Left renal pelvis (tissue), 4 donors: Measurements from ENCODE around the gene ADGRA3. TPM values are rescaled to one million over a fixed set of nuclear protein-coding genes. Genes with fewer than 3 reads are reported as not detected.
A peak's percentile ranks its signal among the peaks of the same experiment; 100 is the strongest.

Source experiments
- DNase-seq, 4 donors: peaks; one replicate each; pipeline ENCODE4 v3.0.0-alpha.2; 2013; ENCODE audit warnings: low read depth in 4 of 4, low spot score in 3 of 4
- polyA plus RNA-seq, 4 donors: library from polyadenylated mRNA; unstranded; fragments of 120-200 nt; gene quantifications; one replicate each; pipeline ENCODE4 v1.2.1, GENCODE V29; 2013; ENCODE audit not compliant: insufficient read length in 4 of 4

The ADGRA3 gene
- polyA plus RNA-seq, result 10 to 100 TPM; 51.9 to 59.0 (median 54.8) TPM

- DNase-seq, result peak in 3 of 4 donors; percentile 33 to 67 (median 57)
Measured at GRCh38 chr4:22515888-22516541, at the start of gene ADGRA3. ADGRA3 (minus strand) TSS chr4:22516066; CDS start chr4:22515784, 282 bp downstream.

- DNase-seq, result no peak
Measured at GRCh38 chr4:22556495-22556894, 40.6 kb upstream of the ADGRA3 start.

GRCh38 chr4:22554670-22555069 is 38.8 kb upstream of the ADGRA3 start:
- DNase-seq, result no peak

GRCh38 chr4:22553560-22553959 is 37.7 kb upstream of the ADGRA3 start:
- no peak for DNase-seq

GRCh38 chr4:22552812-22553211 is 36.9 kb upstream of the ADGRA3 start:
- no peak for DNase-seq

GRCh38 chr4:22551550-22551949 is 35.7 kb upstream of the ADGRA3 start:
- no peak for DNase-seq

- no peak for DNase-seq
Measured at GRCh38 chr4:22546299-22546698, 30.4 kb upstream of the ADGRA3 start.

GRCh38 chr4:22539251-22539650 is 23.4 kb upstream of the ADGRA3 start:
- DNase-seq, result no peak

GRCh38 chr4:22537864-22538263 is 22.0 kb upstream of the ADGRA3 start:
- no peak for DNase-seq

GRCh38 chr4:22534374-22534773 is 18.5 kb upstream of the ADGRA3 start:
- DNase-seq, result no peak

- no peak for DNase-seq
Measured at GRCh38 chr4:22532896-22533295, 17.0 kb upstream of the ADGRA3 start.

- no peak for DNase-seq
Measured at GRCh38 chr4:22532117-22532516, 16.3 kb upstream of the ADGRA3 start.

GRCh38 chr4:22531311-22532019 is 15.6 kb upstream of the ADGRA3 start:
- DNase-seq, result no peak

- no peak for DNase-seq
Measured at GRCh38 chr4:22524895-22525294, 9.0 kb upstream of the ADGRA3 start.

GRCh38 chr4:22522706-22523501 is 7.0 kb upstream of the ADGRA3 start:
- no peak for DNase-seq

GRCh38 chr4:22522206-22522605 is 6.3 kb upstream of the ADGRA3 start:
- no peak for DNase-seq

GRCh38 chr4:22521240-22521639 is 5.4 kb upstream of the ADGRA3 start:
- no peak for DNase-seq

- DNase-seq, result peak in 2 of 4 donors; percentile 56 to 59
Measured at GRCh38 chr4:22515145-22515887, 550 bp downstream of the ADGRA3 start.

- DNase-seq, result no peak
Measured at GRCh38 chr4:22514481-22514880, 1.4 kb downstream of the ADGRA3 start.

GRCh38 chr4:22514001-22514400 is 1.9 kb downstream of the ADGRA3 start:
- DNase-seq, result no peak

GRCh38 chr4:22512306-22512705 is 3.6 kb downstream of the ADGRA3 start:
- DNase-seq, result no peak
